GM18511 (cell line): ENCODE results near the gene DMD.
"Not testable (repeated sequence)": the region's sequence is repeated elsewhere in the genome, so short reads cannot be mapped to it uniquely, and the experiment has no call there.

ENCODE experiments used
- ATAC-seq: cut with Tn5 transposase; IDR thresholded peaks from one replicate; pipeline ENCODE4 v1.9.1; 2021; ENCODE audit warnings: mild to moderate bottlenecking, moderate library complexity; ENCODE audit not compliant: unreplicated experiment

The DMD gene

GRCh38 chrX:32867781-32868523, 343.4 kb downstream of the DMD start:
- ATAC-seq, result no peak

GRCh38 chrX:32852203-32852602, 359.1 kb downstream of the DMD start:
- no peak for ATAC-seq

GRCh38 chrX:32851556-32851955, 359.8 kb downstream of the DMD start:
- ATAC-seq, result no peak

- ATAC-seq, result no peak
These were observed 363.4 kb downstream of the DMD start for GRCh38 chrX:32847921-32848320.

GRCh38 chrX:32842053-32842452, 369.3 kb downstream of the DMD start:
- no peak for ATAC-seq

- no peak for ATAC-seq
These were observed 371.6 kb downstream of the DMD start for GRCh38 chrX:32839781-32840180.

GRCh38 chrX:32825009-32825408, 386.3 kb downstream of the DMD start:
- no peak for ATAC-seq

GRCh38 chrX:32804034-32804433, 407.3 kb downstream of the DMD start:
- ATAC-seq, result no peak

- no peak for ATAC-seq
These were observed 412.4 kb downstream of the DMD start for GRCh38 chrX:32798990-32799389.

- ATAC-seq, result no peak
These were observed 422.4 kb downstream of the DMD start for GRCh38 chrX:32788936-32789335.

GRCh38 chrX:32780109-32780508, 431.2 kb downstream of the DMD start:
- ATAC-seq, result no peak

GRCh38 chrX:32778965-32779364, 432.4 kb downstream of the DMD start:
- no peak for ATAC-seq

- no peak for ATAC-seq
These were observed 436.4 kb downstream of the DMD start for GRCh38 chrX:32774966-32775365.

GRCh38 chrX:32749070-32749469, 462.3 kb downstream of the DMD start:
- no peak for ATAC-seq

- ATAC-seq, result no peak
These were observed 466.0 kb downstream of the DMD start for GRCh38 chrX:32745323-32745722.

GRCh38 chrX:32744921-32745320, 466.4 kb downstream of the DMD start:
- ATAC-seq, result no peak

GRCh38 chrX:32741910-32742309, 469.4 kb downstream of the DMD start:
- ATAC-seq, result no peak

GRCh38 chrX:32708542-32708941, 502.8 kb downstream of the DMD start:
- no peak for ATAC-seq

- ATAC-seq, result not testable (repeated sequence)
These were observed 506.0 kb downstream of the DMD start for GRCh38 chrX:32705385-32705784.

GRCh38 chrX:32687379-32687778, 524.0 kb downstream of the DMD start:
- no peak for ATAC-seq

GRCh38 chrX:32678487-32678886, 532.9 kb downstream of the DMD start:
- no peak for ATAC-seq

GRCh38 chrX:32673193-32673592, 538.2 kb downstream of the DMD start:
- ATAC-seq, result no peak

GRCh38 chrX:32662516-32662915, 548.8 kb downstream of the DMD start:
- ATAC-seq, result no peak
